NT2/D1 (cell line): ENCODE results near the gene PRDM15.

Experiments used
- SUZ12 ChIP-seq: IDR thresholded peaks from 2 replicates; pipeline ENCODE4 v1.6.1; 2011; ENCODE audit not compliant: insufficient read length, insufficient read depth; ENCODE audit errors: extremely low read depth
- YY1 ChIP-seq: IDR thresholded peaks from 2 replicates; pipeline ENCODE4 v1.6.1; 2011; ENCODE audit not compliant: insufficient read length, insufficient read depth
- ZNF274 ChIP-seq: IDR thresholded peaks from 2 replicates; pipeline ENCODE4 v1.6.1; 2011; ENCODE audit warnings: mild to moderate bottlenecking, low read depth, low read length

DNA sequence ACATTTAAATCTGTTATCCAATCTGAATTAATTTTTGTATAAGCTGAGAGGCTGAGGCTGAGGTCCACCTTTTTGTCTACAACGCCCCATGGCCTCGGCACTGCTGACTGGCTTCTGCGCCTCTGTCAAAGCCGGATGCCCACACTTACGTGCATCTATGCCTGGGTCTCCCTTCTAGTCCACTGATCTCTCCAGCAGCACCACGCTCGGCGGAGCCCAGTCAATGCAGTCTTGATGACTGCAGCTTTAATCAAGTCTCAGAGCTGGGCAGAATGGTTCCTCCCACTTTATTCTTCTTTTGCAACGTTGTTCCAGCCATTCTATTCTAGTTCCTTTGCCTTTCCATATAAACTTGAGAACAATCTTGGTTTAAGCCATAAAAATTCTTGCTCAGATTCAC lies 9.4 kb downstream of the PRDM15 start:
- TF ChIP-seq YY1: no peak
- TF ChIP-seq ZNF274: no peak
- TF ChIP-seq SUZ12: no peak
